Activated gamma-delta T cell treated with anti-CD3 and anti-CD28 coated beads, Interleukin-2, amount 50 U/mL, for 16 hours (primary cell): ENCODE measurements around the gene FXYD7.
"Not testable (repeated sequence)": the region's sequence is repeated elsewhere in the genome, so short reads cannot be mapped to it uniquely, and the experiment has no call there.

ENCODE experiments used
- DNase-seq: peaks from one replicate; pipeline ENCODE4 v3.0.0-alpha.2; 2020; ENCODE audit warnings: low read depth

The FXYD7 gene

GRCh38 chr19:35143231-35143715 is at the start of gene FXYD7:
Gene FXYD7 (plus strand): TSS chr19:35143255. CDS start chr19:35143334, 79 bp downstream.
- DNase-seq = no peak

- no peak for DNase-seq
These were observed 49.6 kb upstream of the FXYD7 start for GRCh38 chr19:35093430-35093829.

- DNase-seq = no peak
These were observed 49.0 kb upstream of the FXYD7 start for GRCh38 chr19:35093941-35094647.

GRCh38 chr19:35094656-35095055 is 48.4 kb upstream of the FXYD7 start:
- DNase-seq = no peak

GRCh38 chr19:35095667-35096368 is 47.2 kb upstream of the FXYD7 start:
- no peak for DNase-seq

- DNase-seq = no peak
These were observed 44.5 kb upstream of the FXYD7 start for GRCh38 chr19:35098413-35099049.

GRCh38 chr19:35099155-35099896 is 43.7 kb upstream of the FXYD7 start:
- DNase-seq = no peak

- no peak for DNase-seq
These were observed 43.2 kb upstream of the FXYD7 start for GRCh38 chr19:35099897-35100275.

- no peak for DNase-seq
These were observed 42.2 kb upstream of the FXYD7 start for GRCh38 chr19:35100588-35101533.

- not testable (repeated sequence) for DNase-seq
These were observed 41.1 kb upstream of the FXYD7 start for GRCh38 chr19:35101949-35102348.

GRCh38 chr19:35103614-35104013 is 39.4 kb upstream of the FXYD7 start:
- not testable (repeated sequence) for DNase-seq

GRCh38 chr19:35104361-35104760 is 38.7 kb upstream of the FXYD7 start:
- DNase-seq = no peak

GRCh38 chr19:35105047-35105410 is 38.0 kb upstream of the FXYD7 start:
- DNase-seq = no peak

- DNase-seq = no peak
These were observed 37.4 kb upstream of the FXYD7 start for GRCh38 chr19:35105411-35106290.

- no peak for DNase-seq
These were observed 36.8 kb upstream of the FXYD7 start for GRCh38 chr19:35106291-35106583.

GRCh38 chr19:35106898-35107541 is 36.0 kb upstream of the FXYD7 start:
- DNase-seq = no peak

- no peak for DNase-seq
These were observed 35.5 kb upstream of the FXYD7 start for GRCh38 chr19:35107545-35107944.

- no peak for DNase-seq
These were observed 34.3 kb upstream of the FXYD7 start for GRCh38 chr19:35108730-35109129.

- DNase-seq = no peak
These were observed 33.5 kb upstream of the FXYD7 start for GRCh38 chr19:35109395-35110112.
